H1 (cell line): Measurements from ENCODE around the gene TMPRSS3. TPM values are rescaled to one million over a fixed set of nuclear protein-coding genes. Genes with fewer than 3 reads are reported as not detected.

ENCODE experiments used
- polyA plus RNA-seq, 7 experiments: library from polyadenylated mRNA; depleted of rRNA in 3 of 7; stranded (reverse) in 5 of 7; unstranded in 2 of 7; fragments of >200 nt in 5 of 7; fragments of 200-250 nt in 2 of 7; gene quantifications; 1 replicate in 5 of 7; 2 replicates in 1 of 7; 4 replicates in 1 of 7; pipeline versions ENCODE4 v1.2.1 to v1.2.3, GENCODE V29; 2011 to 2013; ENCODE audit warnings: missing spikeins in 2 of 7, mixed read lengths in 2 of 7
- total RNA-seq: library from RNA; stranded (reverse); fragmentation: NEBNext Ultra II Directional; extraction: Animal tissue kit (Norgen Biotek cat#: 25700); gene quantifications from 2 replicates; pipeline ENCODE4 v1.2.1, GENCODE V29; 2021
- TF ChIP-seq, protein P1 (sequence below): fragments of 300-600 bp; sonication (generic); IDR thresholded peaks from 2 replicates; pipeline ENCODE4 v1.7.1; 2012; ENCODE audit warnings: low read length, moderate library complexity, mild to moderate bottlenecking, inconsistent platforms; ENCODE audit not compliant: insufficient replicate concordance

Gene TMPRSS3
- total and polyA plus RNA-seq, 2 of the 8 experiments (the other 6 are each of a cell fraction or from before 2014, with no cell fraction given) = 0.38 TPM; not detected in 1

GRCh38 chr21:42346441-42346840 lies 49.4 kb downstream of the TMPRSS3 start (continued):
- TF ChIP-seq, protein P1, sequence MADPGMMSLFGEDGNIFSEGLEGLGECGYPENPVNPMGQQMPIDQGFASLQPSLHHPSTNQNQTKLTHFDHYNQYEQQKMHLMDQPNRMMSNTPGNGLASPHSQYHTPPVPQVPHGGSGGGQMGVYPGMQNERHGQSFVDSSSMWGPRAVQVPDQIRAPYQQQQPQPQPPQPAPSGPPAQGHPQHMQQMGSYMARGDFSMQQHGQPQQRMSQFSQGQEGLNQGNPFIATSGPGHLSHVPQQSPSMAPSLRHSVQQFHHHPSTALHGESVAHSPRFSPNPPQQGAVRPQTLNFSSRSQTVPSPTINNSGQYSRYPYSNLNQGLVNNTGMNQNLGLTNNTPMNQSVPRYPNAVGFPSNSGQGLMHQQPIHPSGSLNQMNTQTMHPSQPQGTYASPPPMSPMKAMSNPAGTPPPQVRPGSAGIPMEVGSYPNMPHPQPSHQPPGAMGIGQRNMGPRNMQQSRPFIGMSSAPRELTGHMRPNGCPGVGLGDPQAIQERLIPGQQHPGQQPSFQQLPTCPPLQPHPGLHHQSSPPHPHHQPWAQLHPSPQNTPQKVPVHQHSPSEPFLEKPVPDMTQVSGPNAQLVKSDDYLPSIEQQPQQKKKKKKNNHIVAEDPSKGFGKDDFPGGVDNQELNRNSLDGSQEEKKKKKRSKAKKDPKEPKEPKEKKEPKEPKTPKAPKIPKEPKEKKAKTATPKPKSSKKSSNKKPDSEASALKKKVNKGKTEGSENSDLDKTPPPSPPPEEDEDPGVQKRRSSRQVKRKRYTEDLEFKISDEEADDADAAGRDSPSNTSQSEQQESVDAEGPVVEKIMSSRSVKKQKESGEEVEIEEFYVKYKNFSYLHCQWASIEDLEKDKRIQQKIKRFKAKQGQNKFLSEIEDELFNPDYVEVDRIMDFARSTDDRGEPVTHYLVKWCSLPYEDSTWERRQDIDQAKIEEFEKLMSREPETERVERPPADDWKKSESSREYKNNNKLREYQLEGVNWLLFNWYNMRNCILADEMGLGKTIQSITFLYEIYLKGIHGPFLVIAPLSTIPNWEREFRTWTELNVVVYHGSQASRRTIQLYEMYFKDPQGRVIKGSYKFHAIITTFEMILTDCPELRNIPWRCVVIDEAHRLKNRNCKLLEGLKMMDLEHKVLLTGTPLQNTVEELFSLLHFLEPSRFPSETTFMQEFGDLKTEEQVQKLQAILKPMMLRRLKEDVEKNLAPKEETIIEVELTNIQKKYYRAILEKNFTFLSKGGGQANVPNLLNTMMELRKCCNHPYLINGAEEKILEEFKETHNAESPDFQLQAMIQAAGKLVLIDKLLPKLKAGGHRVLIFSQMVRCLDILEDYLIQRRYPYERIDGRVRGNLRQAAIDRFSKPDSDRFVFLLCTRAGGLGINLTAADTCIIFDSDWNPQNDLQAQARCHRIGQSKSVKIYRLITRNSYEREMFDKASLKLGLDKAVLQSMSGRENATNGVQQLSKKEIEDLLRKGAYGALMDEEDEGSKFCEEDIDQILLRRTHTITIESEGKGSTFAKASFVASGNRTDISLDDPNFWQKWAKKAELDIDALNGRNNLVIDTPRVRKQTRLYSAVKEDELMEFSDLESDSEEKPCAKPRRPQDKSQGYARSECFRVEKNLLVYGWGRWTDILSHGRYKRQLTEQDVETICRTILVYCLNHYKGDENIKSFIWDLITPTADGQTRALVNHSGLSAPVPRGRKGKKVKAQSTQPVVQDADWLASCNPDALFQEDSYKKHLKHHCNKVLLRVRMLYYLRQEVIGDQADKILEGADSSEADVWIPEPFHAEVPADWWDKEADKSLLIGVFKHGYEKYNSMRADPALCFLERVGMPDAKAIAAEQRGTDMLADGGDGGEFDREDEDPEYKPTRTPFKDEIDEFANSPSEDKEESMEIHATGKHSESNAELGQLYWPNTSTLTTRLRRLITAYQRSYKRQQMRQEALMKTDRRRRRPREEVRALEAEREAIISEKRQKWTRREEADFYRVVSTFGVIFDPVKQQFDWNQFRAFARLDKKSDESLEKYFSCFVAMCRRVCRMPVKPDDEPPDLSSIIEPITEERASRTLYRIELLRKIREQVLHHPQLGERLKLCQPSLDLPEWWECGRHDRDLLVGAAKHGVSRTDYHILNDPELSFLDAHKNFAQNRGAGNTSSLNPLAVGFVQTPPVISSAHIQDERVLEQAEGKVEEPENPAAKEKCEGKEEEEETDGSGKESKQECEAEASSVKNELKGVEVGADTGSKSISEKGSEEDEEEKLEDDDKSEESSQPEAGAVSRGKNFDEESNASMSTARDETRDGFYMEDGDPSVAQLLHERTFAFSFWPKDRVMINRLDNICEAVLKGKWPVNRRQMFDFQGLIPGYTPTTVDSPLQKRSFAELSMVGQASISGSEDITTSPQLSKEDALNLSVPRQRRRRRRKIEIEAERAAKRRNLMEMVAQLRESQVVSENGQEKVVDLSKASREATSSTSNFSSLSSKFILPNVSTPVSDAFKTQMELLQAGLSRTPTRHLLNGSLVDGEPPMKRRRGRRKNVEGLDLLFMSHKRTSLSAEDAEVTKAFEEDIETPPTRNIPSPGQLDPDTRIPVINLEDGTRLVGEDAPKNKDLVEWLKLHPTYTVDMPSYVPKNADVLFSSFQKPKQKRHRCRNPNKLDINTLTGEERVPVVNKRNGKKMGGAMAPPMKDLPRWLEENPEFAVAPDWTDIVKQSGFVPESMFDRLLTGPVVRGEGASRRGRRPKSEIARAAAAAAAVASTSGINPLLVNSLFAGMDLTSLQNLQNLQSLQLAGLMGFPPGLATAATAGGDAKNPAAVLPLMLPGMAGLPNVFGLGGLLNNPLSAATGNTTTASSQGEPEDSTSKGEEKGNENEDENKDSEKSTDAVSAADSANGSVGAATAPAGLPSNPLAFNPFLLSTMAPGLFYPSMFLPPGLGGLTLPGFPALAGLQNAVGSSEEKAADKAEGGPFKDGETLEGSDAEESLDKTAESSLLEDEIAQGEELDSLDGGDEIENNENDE = no peak
